Measurements from ENCODE around the gene MUC6.

DNA sequence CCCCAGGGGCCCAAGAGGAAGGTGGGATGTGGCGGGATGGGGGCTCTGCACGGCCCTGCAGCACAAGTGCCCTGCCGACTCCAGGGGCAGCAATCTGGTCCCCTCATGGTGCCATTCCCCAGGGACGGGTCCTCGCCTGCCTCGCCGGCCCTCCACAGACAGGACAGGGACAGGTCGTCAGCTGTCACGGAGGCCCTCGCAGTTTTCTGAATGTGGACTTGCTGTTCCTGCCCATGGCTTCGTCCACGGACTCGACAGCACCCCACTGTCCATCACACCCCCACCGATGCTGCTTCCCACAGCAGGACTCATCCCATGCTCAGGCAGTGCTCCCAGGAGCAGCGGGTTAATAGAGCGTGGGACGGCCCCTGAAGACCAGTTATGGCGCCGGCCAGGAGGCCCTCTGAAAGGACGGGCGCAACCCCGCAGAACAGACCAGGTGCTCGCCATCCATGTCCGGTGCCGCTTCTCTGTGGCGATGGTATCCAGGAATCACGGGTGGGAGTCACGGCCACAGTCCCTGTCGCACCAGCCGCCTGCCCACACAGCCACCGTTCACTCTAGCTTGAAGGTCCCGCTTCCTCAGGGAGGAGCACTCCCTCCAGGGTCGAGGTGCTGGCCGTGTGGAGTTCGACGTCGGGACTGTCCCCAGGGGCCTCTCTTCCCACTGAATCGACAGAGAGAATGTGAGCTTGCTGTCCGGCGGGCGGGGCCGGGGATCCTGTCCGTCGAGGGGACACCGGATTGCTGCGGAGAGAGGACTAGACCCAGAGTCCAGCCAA is 19.7 kb upstream of the MUC6 start:
- TF ChIP-seq EZH2 (IDR thresholded peaks at IDR 0.05; ENCODE audit: insufficient read depth, poor library complexity, severe bottlenecking) = no peak
- no peak for TF ChIP-seq EZH2phosphoT487 (IDR thresholded peaks at IDR 0.05; ENCODE audit: insufficient read depth, low read depth)

All from GM23248 (cell line).